Fibroblast of skin of scalp (primary cell): ENCODE measurements around the gene EIF6.
"Not testable (repeated sequence)": the region's sequence is repeated elsewhere in the genome, so short reads cannot be mapped to it uniquely, and the experiment has no call there.

Source experiments
- DNase-seq: peaks from one replicate; pipeline ENCODE4 v3.0.0-alpha.2; 2013

Gene EIF6

GRCh38 chr20:35277531-35278395, 6.8 kb downstream of the EIF6 start, which contains the start of gene MMP24OS:
Gene MMP24OS (minus strand): TSS chr20:35278122. CDS start chr20:35277929, 193 bp downstream.
- peak; percentile 88 for DNase-seq

- no peak for DNase-seq
Measured at GRCh38 chr20:35277127-35277526, 7.4 kb downstream of the EIF6 start.

DNA sequence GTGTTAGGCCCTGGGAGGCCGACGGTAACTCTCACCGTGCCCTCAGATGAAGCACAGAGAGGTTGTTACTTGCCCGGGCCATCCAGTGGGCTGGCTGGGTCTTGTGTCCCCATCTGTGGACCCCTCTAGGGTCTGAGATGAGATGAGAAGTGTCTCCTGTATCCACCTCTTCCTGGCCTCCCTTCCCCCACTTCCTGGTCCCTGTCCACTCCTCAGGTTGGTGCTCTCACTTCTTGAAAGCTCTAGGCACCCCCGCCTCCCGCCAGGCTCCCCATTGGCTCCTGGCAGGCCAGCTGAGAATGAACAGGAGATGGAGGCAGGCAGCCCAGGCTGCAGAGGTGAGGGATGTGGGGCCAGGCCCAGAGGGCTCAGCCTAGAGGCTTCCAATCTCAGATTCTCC, 8.2 kb downstream of the EIF6 start:
- DNase-seq, result no peak

GRCh38 chr20:35275741-35276251, 8.8 kb downstream of the EIF6 start:
- DNase-seq, result no peak

DNA sequence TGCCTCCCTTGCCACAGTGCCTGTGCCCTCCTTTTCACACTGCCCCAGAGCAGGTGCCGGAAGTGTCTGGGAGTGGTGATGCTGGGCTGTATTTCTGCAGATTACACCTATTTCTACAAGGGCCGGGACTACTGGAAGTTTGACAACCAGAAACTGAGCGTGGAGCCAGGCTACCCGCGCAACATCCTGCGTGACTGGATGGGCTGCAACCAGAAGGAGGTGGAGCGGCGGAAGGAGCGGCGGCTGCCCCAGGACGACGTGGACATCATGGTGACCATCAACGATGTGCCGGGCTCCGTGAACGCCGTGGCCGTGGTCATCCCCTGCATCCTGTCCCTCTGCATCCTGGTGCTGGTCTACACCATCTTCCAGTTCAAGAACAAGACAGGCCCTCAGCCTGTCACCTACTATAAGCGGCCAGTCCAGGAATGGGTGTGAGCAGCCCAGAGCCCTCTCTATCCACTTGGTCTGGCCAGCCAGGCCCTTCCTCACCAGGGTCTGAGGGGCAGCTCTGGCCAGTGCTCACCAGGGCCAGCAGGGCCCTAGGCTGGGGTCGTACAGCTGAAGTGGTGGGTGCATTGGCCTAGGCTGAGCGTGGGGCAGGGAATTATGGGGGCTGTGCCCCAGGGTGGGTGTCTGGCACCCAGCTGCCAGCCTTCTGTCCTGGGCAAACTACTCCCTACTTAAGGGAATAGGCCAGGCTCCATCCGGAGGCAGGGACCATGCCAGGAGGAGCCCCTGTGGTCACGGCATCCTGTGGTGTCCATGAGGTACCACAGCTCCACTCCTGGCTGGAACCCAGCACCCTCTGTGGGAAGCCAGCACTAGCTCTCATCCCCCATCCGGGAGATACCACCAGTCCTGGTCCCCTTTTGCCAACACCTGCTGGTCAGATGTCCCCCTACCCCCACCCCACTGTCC, 10.1 kb downstream of the EIF6 start:
- no peak for DNase-seq

GRCh38 chr20:35273449-35274171, 11.0 kb downstream of the EIF6 start:
- no peak for DNase-seq

DNA sequence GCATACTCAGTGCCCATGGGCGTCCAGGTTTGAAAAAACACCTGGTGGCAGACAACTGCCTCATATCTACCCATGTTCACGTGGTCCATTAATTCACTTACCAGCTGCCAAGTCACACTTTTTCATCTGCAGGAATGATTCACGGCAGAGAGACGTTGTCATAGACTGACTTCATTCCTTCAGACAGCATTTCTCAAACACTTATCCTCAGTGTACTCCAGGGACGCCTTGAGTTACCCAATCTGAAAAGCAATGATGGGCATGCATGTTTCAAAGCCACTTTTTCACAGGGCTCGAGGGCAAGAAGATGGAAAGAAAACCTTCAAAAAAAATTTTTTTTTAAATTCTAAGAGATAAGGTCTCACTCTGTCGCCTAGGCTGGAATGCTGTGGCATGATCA, 12.7 kb downstream of the EIF6 start:
- peak; percentile 33 for DNase-seq

GRCh38 chr20:35271073-35271882, 13.3 kb downstream of the EIF6 start:
- DNase-seq, result no peak

DNA sequence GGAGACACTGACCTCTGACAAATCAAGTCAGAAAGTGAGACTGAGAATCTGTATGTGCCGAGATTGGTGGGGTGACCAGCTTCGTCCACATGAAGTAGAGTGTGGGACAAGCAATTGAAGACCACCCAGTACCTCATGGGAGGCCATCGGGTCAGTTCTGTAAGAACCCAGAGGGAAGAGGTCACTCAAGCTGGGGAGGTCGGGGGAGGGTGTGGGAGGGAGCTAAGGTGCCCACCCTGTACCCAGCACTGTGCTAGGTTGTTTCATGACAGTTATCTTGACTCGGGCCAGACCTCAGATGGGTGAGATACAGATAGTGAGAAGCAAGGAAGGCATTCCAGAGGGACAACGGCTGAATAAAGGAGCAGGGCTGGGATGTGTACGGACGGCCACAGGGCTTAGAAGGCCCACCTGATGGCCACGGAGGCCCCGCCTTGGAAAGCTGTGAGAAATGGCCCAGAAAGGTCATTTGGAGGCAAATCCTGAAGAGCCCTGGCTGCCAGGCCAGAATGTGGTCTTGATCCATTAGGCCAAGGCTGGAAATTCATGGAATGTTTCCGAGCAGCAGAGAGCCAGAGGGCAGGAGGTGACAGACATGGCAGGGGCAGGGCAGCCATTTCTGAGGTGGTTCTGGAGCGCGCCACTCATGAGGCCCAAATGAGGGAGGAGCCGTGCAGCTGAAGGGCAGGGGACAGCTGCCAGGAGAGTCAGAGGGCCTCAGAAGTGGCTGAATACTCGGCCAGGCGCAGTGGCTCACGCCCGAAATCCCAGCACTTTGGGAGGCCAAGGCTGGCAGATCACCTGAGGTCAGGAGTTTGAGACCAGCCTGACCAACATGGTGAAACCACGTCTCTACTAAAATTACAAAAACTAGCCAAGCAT, 14.3 kb downstream of the EIF6 start:
- DNase-seq, result no peak

DNA sequence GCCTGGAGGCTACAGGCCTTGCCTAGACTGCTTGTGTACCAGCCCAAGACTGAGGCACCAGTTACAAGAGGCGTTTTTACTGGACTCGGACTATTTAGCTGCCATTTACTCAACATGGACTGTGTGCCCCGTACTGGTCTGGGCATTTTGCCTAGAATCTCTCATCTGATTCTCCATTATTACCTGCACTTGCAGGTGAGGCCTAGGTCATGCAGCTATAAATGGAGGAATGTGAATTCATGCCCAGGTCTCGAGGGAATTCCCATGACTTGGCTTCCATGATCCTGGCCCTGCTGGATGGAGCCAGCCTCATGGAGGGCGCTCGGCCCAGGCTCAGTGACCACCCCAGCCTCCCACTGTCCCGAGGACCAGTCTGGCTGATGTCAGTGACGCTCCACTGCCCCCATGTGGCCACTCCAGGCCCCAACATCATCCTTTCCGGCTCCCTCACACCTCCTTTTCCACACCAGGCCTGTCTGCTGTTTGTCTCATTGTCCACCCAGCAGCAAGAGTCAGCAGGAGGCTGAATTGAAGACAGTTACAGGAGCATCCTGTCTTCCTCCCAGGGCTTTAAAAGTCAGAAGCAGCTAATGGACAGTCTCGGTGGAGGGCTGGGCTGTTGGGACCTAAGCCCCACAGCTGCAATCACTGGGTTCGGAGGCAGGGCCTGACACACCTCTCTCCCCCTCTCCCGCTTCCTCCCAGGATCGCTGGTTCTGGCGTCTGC, 15.4 kb downstream of the EIF6 start:
- peak; percentile 61 for DNase-seq

DNA sequence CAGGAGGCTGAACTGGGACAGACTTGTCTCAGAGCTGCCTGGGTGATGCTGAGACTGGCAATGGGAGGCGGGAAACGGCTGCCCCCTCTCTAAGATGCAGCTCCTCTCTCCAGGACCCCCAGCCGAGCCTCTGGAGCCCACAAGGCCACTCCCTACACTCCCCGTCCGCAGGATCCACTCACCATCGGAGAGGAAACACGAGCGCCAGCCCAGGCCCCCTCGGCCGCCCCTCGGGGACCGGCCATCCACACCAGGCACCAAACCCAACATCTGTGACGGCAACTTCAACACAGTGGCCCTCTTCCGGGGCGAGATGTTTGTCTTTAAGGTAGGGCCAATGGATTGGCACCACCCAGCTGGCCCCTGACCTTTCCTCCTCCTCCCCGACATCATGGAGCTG, 17.5 kb downstream of the EIF6 start:
- DNase-seq, result no peak

GRCh38 chr20:35264755-35265154, 19.8 kb downstream of the EIF6 start:
- DNase-seq, result no peak

DNA sequence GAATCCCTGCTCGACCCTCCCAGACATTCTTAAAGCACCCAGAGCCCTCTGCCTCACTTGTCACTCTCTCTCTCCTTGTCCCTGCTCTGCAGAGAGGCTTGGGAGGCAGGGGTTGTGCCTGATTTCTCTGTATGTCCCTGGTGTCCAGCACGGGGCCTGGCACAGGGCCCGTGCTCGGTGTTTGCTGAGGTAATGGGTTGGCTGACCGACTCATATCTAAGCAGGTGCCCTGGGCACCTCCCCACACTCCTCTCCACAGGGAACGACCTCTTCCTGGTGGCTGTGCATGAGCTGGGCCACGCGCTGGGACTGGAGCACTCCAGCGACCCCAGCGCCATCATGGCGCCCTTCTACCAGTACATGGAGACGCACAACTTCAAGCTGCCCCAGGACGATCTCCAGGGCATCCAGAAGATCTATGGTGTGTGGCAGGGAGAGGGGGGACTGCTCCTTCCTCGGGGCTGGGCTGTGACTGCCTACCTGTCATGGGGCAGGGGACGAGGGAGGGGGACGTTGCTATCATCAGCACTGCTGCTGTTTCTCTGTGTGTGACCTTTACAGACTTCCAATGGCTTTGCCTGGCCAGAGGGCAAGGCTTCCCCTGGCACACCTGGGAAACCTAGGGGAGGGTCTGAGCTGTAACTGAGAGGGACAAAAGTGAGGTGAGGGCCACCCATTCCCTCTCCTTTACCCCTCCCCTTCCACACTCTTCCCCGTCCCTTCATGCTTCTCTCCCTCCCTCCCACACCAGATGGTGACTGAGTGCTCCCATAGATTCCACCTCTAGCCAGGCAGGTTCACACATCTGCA, 20.8 kb downstream of the EIF6 start:
- DNase-seq, result no peak

GRCh38 chr20:35262731-35263531, 21.6 kb downstream of the EIF6 start:
- peak; percentile 55 for DNase-seq

GRCh38 chr20:35262321-35262720, 22.3 kb downstream of the EIF6 start:
- not testable (repeated sequence) for DNase-seq

DNA sequence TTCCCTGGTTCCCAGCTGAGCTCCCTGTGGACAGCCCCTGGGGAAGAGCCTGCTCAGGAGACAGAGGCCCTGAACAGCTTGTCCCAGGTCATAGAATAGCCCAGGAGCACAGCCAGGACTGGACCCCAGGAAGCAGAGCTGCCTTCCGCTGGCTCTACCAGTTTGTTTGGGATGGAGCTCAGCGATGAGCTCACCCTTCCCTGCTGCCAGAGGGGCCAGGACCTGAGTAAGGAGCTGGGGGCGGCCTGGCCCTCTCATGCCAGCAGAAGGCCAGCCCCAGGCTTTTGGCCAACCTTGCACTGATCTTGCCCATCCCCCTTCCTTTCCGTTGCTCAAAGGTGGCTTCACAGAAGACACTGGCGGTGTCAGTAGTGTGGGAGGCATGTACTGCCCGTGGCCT, 24.1 kb downstream of the EIF6 start:
- DNase-seq, result no peak

- DNase-seq, result no peak
Measured at GRCh38 chr20:35257175-35257909, 27.2 kb downstream of the EIF6 start.
